Sigmoid colon (tissue), 7 donors: ENCODE measurements around the gene KANK4. TPM values are rescaled to one million over a fixed set of nuclear protein-coding genes. Genes with fewer than 3 reads are reported as not detected.
"Not testable (repeated sequence)": the region's sequence is repeated elsewhere in the genome, so short reads cannot be mapped to it uniquely, and the experiment has no call there.

Source experiments
- DNase-seq: peaks from one replicate; pipeline ENCODE4 v3.0.0-alpha.2; 2019
- H3K27ac ChIP-seq, 4 donors: fragments of 200-600 bp; sonication (generic); one replicate each; pipeline ENCODE4 v1.5.1; 2016 to 2019; ENCODE audit warnings: mild to moderate bottlenecking in 1 of 4
- H3K27me3 ChIP-seq, 3 donors: fragments of 200-600 bp; sonication (generic); one replicate each; pipeline ENCODE4 v1.5.1; 2019; ENCODE audit warnings: mild to moderate bottlenecking in 1 of 3
- H3K36me3 ChIP-seq, 4 donors: fragments of 200-600 bp; sonication (generic); one replicate each; pipeline ENCODE4 v1.5.1; 2016 to 2019
- H3K4me1 ChIP-seq, 4 donors: fragments of 200-600 bp; sonication (generic); one replicate each; pipeline ENCODE4 v1.5.1; 2017 to 2019
- H3K4me3 ChIP-seq, 4 donors: fragments of 200-600 bp; sonication (generic); one replicate each; pipeline ENCODE4 v1.5.1; 2017 to 2019; ENCODE audit warnings: mild to moderate bottlenecking in 2 of 4, moderate library complexity in 1 of 4
- H3K9me3 ChIP-seq, 4 donors: fragments of 200-600 bp in 3 of 4; sonication (generic) in 3 of 4; one replicate each; pipeline versions ENCODE4 v1.5.1 to v1.6.1; 2013 to 2019
- CTCF ChIP-seq, 4 experiments: fragments of 450-650 bp in 3 of 4; fragments of 200-600 bp in 1 of 4; IDR thresholded peaks; one replicate each; pipeline ENCODE4 v1.5.1; 2016 to 2019; ENCODE audit warnings: antibody characterized with exemption in 4 of 4, mild to moderate bottlenecking in 3 of 4, moderate library complexity in 2 of 4
- EP300 ChIP-seq, 4 donors: sonication (generic); formaldehyde crosslinking; IDR thresholded peaks; one replicate each; pipeline ENCODE4 v1.6.1; 2017; ENCODE audit warnings: antibody characterized with exemption in 4 of 4
- POLR2A ChIP-seq, 2 donors: fragments of 450-650 bp; IDR thresholded peaks; one replicate each; pipeline ENCODE4 v1.6.1; 2016; ENCODE audit warnings: antibody characterized with exemption in 2 of 2, mild to moderate bottlenecking in 2 of 2, moderate library complexity in 2 of 2
- POLR2AphosphoS5 ChIP-seq, 4 donors: sonication (generic); formaldehyde crosslinking; IDR thresholded peaks; one replicate each; pipeline ENCODE4 v1.6.1; 2017; ENCODE audit warnings: antibody characterized with exemption in 4 of 4
- WGBS, 2 donors: extraction: QIAGEN DNeasy Blood & Tissue Kit; methylation state at CpG; one replicate each; pipeline ENCODE4 v1.1.7; 2013; 5-methylcytosine and 5-hydroxymethylcytosine counted together
- intact Hi-C: fragments of 100-400 bp; cut with DNase I; formaldehyde crosslinking; loops from one replicate; pipeline ENCODE4 v1.15.1; 2023
- polyA plus RNA-seq, 3 donors: library from polyadenylated mRNA; stranded (reverse); fragments of 200-250 nt; gene quantifications; one replicate each; pipeline ENCODE4 v1.2.3, GENCODE V29; 2013
- total RNA-seq, 4 donors: library from RNA; depleted of rRNA; stranded (reverse); fragments of >200 nt; gene quantifications; one replicate each; pipeline ENCODE4 v1.1.0, GENCODE V29; 2016
- donor health status: healthy with polysubstance abuse.
- donor health status: Bipolar disorder and iron deficiency.
- donor health status: healthy.

The KANK4 gene
- total and polyA plus RNA-seq, 7 donors: 0.60 to 2.4 (median 1.6) TPM; not detected in 1

GRCh38 chr1:62245201-62245600, 74.0 kb downstream of the KANK4 start:
- no peak for DNase-seq
- Histone ChIP-seq H3K9me3 (no peaks in the 10 kb centered on the region), H3K4me1 (peaks cover 0 to 10% (median 8%) of the 10 kb centered on the region in 4 donors), H3K4me3 (no peak overlapping the region), H3K27me3 (no peaks in the 10 kb centered on the region), H3K27ac (no peak overlapping the region), H3K36me3 (no peaks in the 10 kb centered on the region)
- intact Hi-C loops: no loop called here
- no peak for TF ChIP-seq EP300 (IDR thresholded peaks at IDR 0.05)
- TF ChIP-seq POLR2A (IDR thresholded peaks at IDR 0.05): no peak
- no peak for TF ChIP-seq POLR2AphosphoS5 (IDR thresholded peaks at IDR 0.05)
- TF ChIP-seq CTCF (IDR thresholded peaks at IDR 0.05): no peak

- 93 to 96% methylated on average over 3 of the region's 3 CpGs for WGBS, 2 donors
- H3K27me3 ChIP-seq, H3K27ac ChIP-seq, H3K9me3 ChIP-seq, intact Hi-C loops, DNase-seq, H3K36me3 ChIP-seq, H3K4me3 ChIP-seq, H3K4me1 ChIP-seq: not testable (repeated sequence)
These were observed 74.9 kb downstream of the KANK4 start for GRCh38 chr1:62244380-62244779.

- Histone ChIP-seq H3K27me3 (no peaks in the 10 kb centered on the region), H3K4me1 (peaks cover 0 to 10% (median 8%) of the 10 kb centered on the region in 4 donors), H3K36me3 (no peaks in the 10 kb centered on the region), H3K9me3 (no peaks in the 10 kb centered on the region), H3K4me3 (no peak overlapping the region), H3K27ac (no peak overlapping the region)
- intact Hi-C loops: no loop called here
- no peak for DNase-seq
- WGBS, 2 donors: 46 to 66% methylated on average over 12 of the region's 12 CpGs
- TF ChIP-seq EP300 (IDR thresholded peaks at IDR 0.05): no peak
- TF ChIP-seq POLR2AphosphoS5 (IDR thresholded peaks at IDR 0.05): peak in 2 of 4 donors; percentile 20 to 22
These were observed 77.7 kb downstream of the KANK4 start for GRCh38 chr1:62241371-62242131.

- 78% methylated on average over 9 of the region's 9 CpGs for WGBS, 2 donors
- Histone ChIP-seq H3K4me1 (peaks cover 0 to 10% (median 8%) of the 10 kb centered on the region in 4 donors), H3K27ac (no peak overlapping the region)
These were observed 78.4 kb downstream of the KANK4 start for GRCh38 chr1:62240651-62241370.

GRCh38 chr1:62239652-62240403, 79.4 kb downstream of the KANK4 start:
- H3K27me3 ChIP-seq, H3K27ac ChIP-seq, intact Hi-C loops, H3K4me3 ChIP-seq, DNase-seq, H3K36me3 ChIP-seq, H3K9me3 ChIP-seq, H3K4me1 ChIP-seq: not testable (repeated sequence)
- 91 to 94% methylated on average over 3 of the region's 3 CpGs for WGBS, 2 donors

More at GRCh38 chr1:62240651-62241370, 78.4 kb downstream of the KANK4 start:
- DNase-seq: no peak
- no peak overlapping the region for H3K4me3 ChIP-seq
- H3K9me3 ChIP-seq: no peaks in the 10 kb centered on the region
- no peaks in the 10 kb centered on the region for H3K36me3 ChIP-seq
- no peaks in the 10 kb centered on the region for H3K27me3 ChIP-seq
- TF ChIP-seq POLR2A (IDR thresholded peaks at IDR 0.05) (no peak), POLR2AphosphoS5 (IDR thresholded peaks at IDR 0.05) (no peak), CTCF (IDR thresholded peaks at IDR 0.05) (no peak), EP300 (IDR thresholded peaks at IDR 0.05) (no peak)
- intact Hi-C loops: no loop called here

GRCh38 chr1:62238507-62238906, 80.7 kb downstream of the KANK4 start:
- Histone ChIP-seq H3K4me1 (peaks cover 0 to 10% (median 8%) of the 10 kb centered on the region in 4 donors), H3K4me3 (no peak overlapping the region), H3K27ac (no peak overlapping the region), H3K27me3 (no peaks in the 10 kb centered on the region), H3K36me3 (no peaks in the 10 kb centered on the region), H3K9me3 (no peaks in the 10 kb centered on the region)
- WGBS, 2 donors: 92 to 97% methylated on average over 9 of the region's 9 CpGs
- intact Hi-C loops: no loop called here
- DNase-seq: no peak
- TF ChIP-seq POLR2AphosphoS5 (IDR thresholded peaks at IDR 0.05): no peak
- TF ChIP-seq EP300 (IDR thresholded peaks at IDR 0.05): no peak
- no peak for TF ChIP-seq CTCF (IDR thresholded peaks at IDR 0.05)
- no peak for TF ChIP-seq POLR2A (IDR thresholded peaks at IDR 0.05)
